AG04449 (cell line): ENCODE measurements around the gene SEZ6.

ENCODE experiments used
- CTCF ChIA-PET: fragments of 350-600 bp; formaldehyde crosslinking; extraction: SDS; loops from one replicate; lab custom pipeline; 2021; ENCODE audit warnings: antibody characterized with exemption; lab: Yijun Ruan, JAX
- POLR2A ChIA-PET: fragments of 400-600, 350-600 bp; formaldehyde crosslinking; extraction: SDS; loops from one replicate; lab custom pipeline; 2020; ENCODE audit warnings: antibody characterized with exemption, inconsistent platforms; lab: Yijun Ruan, JAX
- DNase-seq: peaks from one replicate; pipeline ENCODE4 v3.0.0-alpha.2; 2010; ENCODE audit warnings: low read depth, low spot score
- H3K4me3 ChIP-seq: 2 replicates; pipeline ENCODE4 v1.5.1; 2011; ENCODE audit warnings: low read depth, mild to moderate bottlenecking, control low read depth, low read length
- CTCF ChIP-seq: IDR thresholded peaks from one replicate; pipeline ENCODE4 v1.5.1; 2011; ENCODE audit warnings: mild to moderate bottlenecking, moderate library complexity, low read length, control low read depth, inconsistent platforms; ENCODE audit not compliant: insufficient read depth; ENCODE audit errors: missing control alignments

SEZ6 gene

GRCh38 chr17:28906276-28906675, 99.6 kb downstream of the SEZ6 start:
- ChIA-PET CTCF (interaction anchor here (0.8 to 8.9 kb wide), 6 partner anchors 8 to 179 kb away, joined by 3 to 89 read pairs (median 12); partner anchors contain the start of genes FLOT2, NEK8 and TLCD1), POLR2A (no interaction called here)
- DNase-seq: no peak
- no peak for TF ChIP-seq CTCF
- no peak overlapping the region for H3K4me3 ChIP-seq
